MCF 10A (cell line): ENCODE measurements around the gene HARS2. TPM values are rescaled to one million over a fixed set of nuclear protein-coding genes. Genes with fewer than 3 reads are reported as not detected.

ENCODE experiments used
- BruUV-seq: library from RNA; stranded (reverse); fragments of 400-500 nt; replicated peaks from 2 replicates; lab custom pipeline; 2021; lab: Mats Ljungman, UMichigan
- CTCF ChIA-PET: fragments of 300-600 bp; sonication (Branson Sonifier 250); formaldehyde crosslinking; extraction: SDS; loops from one replicate; lab custom pipeline; 2021; ENCODE audit warnings: antibody characterized with exemption, inconsistent platforms; lab: Yijun Ruan, JAX
- POLR2A ChIA-PET: fragments of 300-600, 350-650 bp; sonication (Branson Sonifier 250); formaldehyde crosslinking; extraction: SDS; loops from one replicate; lab custom pipeline; 2020; ENCODE audit warnings: antibody characterized with exemption, inconsistent platforms; lab: Yijun Ruan, JAX
- DNase-seq: peaks from one replicate; pipeline ENCODE4 v3.0.0-alpha.2; 2018; ENCODE audit not compliant: unreplicated experiment
- H3K27ac Mint-ChIP-seq: one replicate; pipeline ENCODE4 v1.8.0; 2022; ENCODE audit warnings: mild to moderate bottlenecking, low read depth, mixed read lengths; ENCODE audit not compliant: unreplicated experiment
- H3K27me3 Mint-ChIP-seq: one replicate; pipeline ENCODE4 v1.8.0; 2022; ENCODE audit warnings: mixed read lengths; ENCODE audit not compliant: insufficient read depth, unreplicated experiment
- H3K36me3 Mint-ChIP-seq: one replicate; pipeline ENCODE4 v1.8.0; 2022; ENCODE audit warnings: mild to moderate bottlenecking, moderate library complexity, mixed read lengths; ENCODE audit not compliant: insufficient read depth, unreplicated experiment
- H3K4me1 Mint-ChIP-seq: one replicate; pipeline ENCODE4 v1.8.0; 2022; ENCODE audit warnings: mixed read lengths; ENCODE audit not compliant: insufficient read depth, unreplicated experiment
- H3K4me3 Mint-ChIP-seq: one replicate; pipeline ENCODE4 v1.8.0; 2022; ENCODE audit warnings: mild to moderate bottlenecking, moderate library complexity, mixed read lengths; ENCODE audit not compliant: unreplicated experiment
- H3K9me3 Mint-ChIP-seq: one replicate; pipeline ENCODE4 v1.8.0; 2022; ENCODE audit warnings: mixed read lengths; ENCODE audit not compliant: unreplicated experiment
- intact Hi-C: fragments of 100-400 bp; cut with micrococcal nuclease; formaldehyde crosslinking; loops from 2 replicates; pipeline ENCODE4 v1.14.1; 2022
- microRNA-seq: library from miRNA; unstranded; fragments of <30 nt; microRNA quantifications from one replicate; pipeline ENCODE4 v1.2.0, GENCODE V29; 2022
- total RNA-seq: library from RNA; stranded (reverse); gene quantifications from 2 replicates; pipeline ENCODE4 v1.2.3, GENCODE V29; 2022
- TF ChIP-seq, protein P1 (sequence below): fragments of 200-600 bp; IDR thresholded peaks from one replicate; pipeline ENCODE4 v1.8.0; 2022; ENCODE audit warnings: antibody characterized with exemption, mild to moderate bottlenecking; ENCODE audit not compliant: unreplicated experiment

The HARS2 gene
- total RNA-seq, 1 experiment from 2014 or later, result 48.5 TPM

DNA sequence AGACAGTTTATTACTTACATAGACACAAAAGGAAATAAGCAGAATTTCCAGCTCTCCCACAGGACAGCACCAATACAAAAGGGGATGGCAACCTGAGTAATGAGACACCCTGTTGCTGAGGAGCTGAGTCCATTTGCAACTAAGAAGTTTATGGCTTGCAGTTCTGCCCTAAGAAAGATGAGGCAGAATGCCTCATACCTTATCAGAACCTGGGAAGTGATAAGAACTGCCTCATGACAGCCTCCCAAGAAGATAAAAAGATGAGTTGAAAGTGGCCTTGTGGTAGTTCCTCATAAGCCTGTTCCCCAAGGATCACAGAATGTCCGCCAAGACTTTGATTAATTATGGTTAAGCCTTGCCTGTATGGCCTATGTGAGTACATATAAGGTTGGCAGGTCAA lies 50.7 kb downstream of the HARS2 start:
- no peak overlapping the region for H3K27ac Mint-ChIP-seq
- no TSS peak for BruUV-seq
- H3K9me3 Mint-ChIP-seq, result peaks cover 7% of the 10 kb centered on the region
- TF ChIP-seq, protein P1, sequence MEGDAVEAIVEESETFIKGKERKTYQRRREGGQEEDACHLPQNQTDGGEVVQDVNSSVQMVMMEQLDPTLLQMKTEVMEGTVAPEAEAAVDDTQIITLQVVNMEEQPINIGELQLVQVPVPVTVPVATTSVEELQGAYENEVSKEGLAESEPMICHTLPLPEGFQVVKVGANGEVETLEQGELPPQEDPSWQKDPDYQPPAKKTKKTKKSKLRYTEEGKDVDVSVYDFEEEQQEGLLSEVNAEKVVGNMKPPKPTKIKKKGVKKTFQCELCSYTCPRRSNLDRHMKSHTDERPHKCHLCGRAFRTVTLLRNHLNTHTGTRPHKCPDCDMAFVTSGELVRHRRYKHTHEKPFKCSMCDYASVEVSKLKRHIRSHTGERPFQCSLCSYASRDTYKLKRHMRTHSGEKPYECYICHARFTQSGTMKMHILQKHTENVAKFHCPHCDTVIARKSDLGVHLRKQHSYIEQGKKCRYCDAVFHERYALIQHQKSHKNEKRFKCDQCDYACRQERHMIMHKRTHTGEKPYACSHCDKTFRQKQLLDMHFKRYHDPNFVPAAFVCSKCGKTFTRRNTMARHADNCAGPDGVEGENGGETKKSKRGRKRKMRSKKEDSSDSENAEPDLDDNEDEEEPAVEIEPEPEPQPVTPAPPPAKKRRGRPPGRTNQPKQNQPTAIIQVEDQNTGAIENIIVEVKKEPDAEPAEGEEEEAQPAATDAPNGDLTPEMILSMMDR, result no peak
- ChIA-PET CTCF (interaction anchor here (0.6 to 1.6 kb wide), 4 partner anchors 11 to 344 kb away, joined by 3 to 4 read pairs (median 3); partner anchors contain the start of gene PCDHA1), POLR2A (interaction anchor here (1.3 kb wide), 1 partner anchor 23 kb away, joined by 5 read pairs; no protein-coding TSS in a partner anchor)
- no peaks in the 10 kb centered on the region for H3K27me3 Mint-ChIP-seq
- intact Hi-C loops, result no loop called here
- H3K36me3 Mint-ChIP-seq, result no peaks in the 10 kb centered on the region
- no peak overlapping the region for H3K4me3 Mint-ChIP-seq
- no peaks in the 10 kb centered on the region for H3K4me1 Mint-ChIP-seq
- DNase-seq, result no peak

Small RNAs within 50 kb of the gene (microRNA-seq; reads per million reads assigned to microRNA genes)
- gene MIR3655, result not detected

Other genes starting within 250 kb of the HARS2 start
- 25.3 and 35.3 TPM in 2 replicates for gene EIF4EBP3, start 143.8 kb upstream of the HARS2 start, total RNA-seq
- 105 and 107 TPM in 2 replicates for gene SRA1, start 134.0 kb upstream of the HARS2 start, total RNA-seq
- 22.7 and 28.1 TPM in 2 replicates for gene APBB3, start 126.9 kb upstream of the HARS2 start, total RNA-seq
- gene SLC35A4, start 126.6 kb upstream of the HARS2 start, total RNA-seq, result 84.0 and 119 TPM in 2 replicates
- 0.79 and 2.2 TPM in 2 replicates for gene CD14, start 58.3 kb upstream of the HARS2 start, total RNA-seq
- gene TMCO6, start 52.0 kb upstream of the HARS2 start, total RNA-seq, result 15.7 and 17.2 TPM in 2 replicates
- gene NDUFA2, start 43.8 kb upstream of the HARS2 start, total RNA-seq, result 63.2 and 82.2 TPM in 2 replicates
- 128 and 160 TPM in 2 replicates for gene IK, start 43.6 kb upstream of the HARS2 start, total RNA-seq
- 35.0 and 36.4 TPM in 2 replicates for gene WDR55, start 26.6 kb upstream of the HARS2 start, total RNA-seq
- gene DND1, start 17.9 kb upstream of the HARS2 start, total RNA-seq, result 4.3 and 5.1 TPM in 2 replicates
- 126 and 131 TPM in 2 replicates for gene HARS1, start 85 bp upstream of the HARS2 start, total RNA-seq
- 54.9 and 70.4 TPM in 2 replicates for gene ZMAT2, start 9.0 kb downstream of the HARS2 start, total RNA-seq
- 0.07 TPM in 1 of 2 replicates, not detected in the other for gene PCDHA1, start 94.7 kb downstream of the HARS2 start, total RNA-seq
- not detected in 2 replicates for gene PCDHA2, start 103.4 kb downstream of the HARS2 start, total RNA-seq
- gene PCDHA3, start 109.6 kb downstream of the HARS2 start, total RNA-seq, result not detected in 2 replicates
- 0.16 and 0.49 TPM in 2 replicates for gene PCDHA4, start 115.6 kb downstream of the HARS2 start, total RNA-seq
- gene PCDHA5, start 130.2 kb downstream of the HARS2 start, total RNA-seq, result 0.12 and 0.22 TPM in 2 replicates
- gene PCDHA6, start 136.5 kb downstream of the HARS2 start, total RNA-seq, result 1.0 and 1.5 TPM in 2 replicates
- 0.40 and 0.69 TPM in 2 replicates for gene PCDHA7, start 142.8 kb downstream of the HARS2 start, total RNA-seq
- gene PCDHA8, start 149.7 kb downstream of the HARS2 start, total RNA-seq, result 0.25 TPM in 1 of 2 replicates, not detected in the other
- 0.25 and 0.28 TPM in 2 replicates for gene PCDHA9, start 156.9 kb downstream of the HARS2 start, total RNA-seq
- gene PCDHA10, start 164.4 kb downstream of the HARS2 start, total RNA-seq, result 0.15 and 0.16 TPM in 2 replicates
- 0.27 and 0.49 TPM in 2 replicates for gene PCDHA11, start 177.5 kb downstream of the HARS2 start, total RNA-seq
- 6.1 and 9.6 TPM in 2 replicates for gene PCDHA12, start 183.9 kb downstream of the HARS2 start, total RNA-seq
- gene PCDHA13, start 190.7 kb downstream of the HARS2 start, total RNA-seq, result 0.33 and 0.74 TPM in 2 replicates
- gene PCDHAC1, start 234.8 kb downstream of the HARS2 start, total RNA-seq, result 17.2 and 26.3 TPM in 2 replicates